Choroid plexus epithelial cell (primary cell): Measurements from ENCODE around the gene MYO1F.
"Not testable (repeated sequence)": the region's sequence is repeated elsewhere in the genome, so short reads cannot be mapped to it uniquely, and the experiment has no call there.

ENCODE experiments used
- DNase-seq: peaks from one replicate; pipeline ENCODE4 v3.0.0-alpha.2; 2010; ENCODE audit warnings: low read depth
- H3K4me3 ChIP-seq: 2 replicates; pipeline ENCODE4 v1.5.1; 2011; ENCODE audit warnings: low read depth, mild to moderate bottlenecking, control low read depth, low read length, moderate library complexity
- CTCF ChIP-seq: conservative IDR thresholded peaks from 2 replicates; pipeline ENCODE4 v1.5.1; 2011; ENCODE audit warnings: low read depth, mild to moderate bottlenecking, control low read depth, inconsistent platforms, low read length, moderate library complexity

Gene MYO1F

GRCh38 chr19:8577247-8577646 lies at the start of gene MYO1F:
TSS of gene MYO1F (minus strand) at chr19:8577442. CDS start at chr19:8577309, 133 bp downstream.
- TF ChIP-seq CTCF = no peak
- no peak within 1 kb of the TSS for H3K4me3 ChIP-seq
- no peak for DNase-seq

- no peak overlapping the region for H3K4me3 ChIP-seq
- TF ChIP-seq CTCF = no peak
- no peak for DNase-seq
These were observed 49.6 kb upstream of the MYO1F start for GRCh38 chr19:8626842-8627241.

- not testable (repeated sequence) for H3K4me3 ChIP-seq, DNase-seq
- peak; percentile 56 for TF ChIP-seq CTCF
These were observed 45.6 kb upstream of the MYO1F start for GRCh38 chr19:8622886-8623285.

GRCh38 chr19:8618751-8619150 lies 41.5 kb upstream of the MYO1F start:
- H3K4me3 ChIP-seq = no peak overlapping the region
- peak; percentile 43 for DNase-seq
- TF ChIP-seq CTCF = no peak

- no peak for DNase-seq
- no peak overlapping the region for H3K4me3 ChIP-seq
- no peak for TF ChIP-seq CTCF
These were observed 40.7 kb upstream of the MYO1F start for GRCh38 chr19:8617984-8618383.

DNA sequence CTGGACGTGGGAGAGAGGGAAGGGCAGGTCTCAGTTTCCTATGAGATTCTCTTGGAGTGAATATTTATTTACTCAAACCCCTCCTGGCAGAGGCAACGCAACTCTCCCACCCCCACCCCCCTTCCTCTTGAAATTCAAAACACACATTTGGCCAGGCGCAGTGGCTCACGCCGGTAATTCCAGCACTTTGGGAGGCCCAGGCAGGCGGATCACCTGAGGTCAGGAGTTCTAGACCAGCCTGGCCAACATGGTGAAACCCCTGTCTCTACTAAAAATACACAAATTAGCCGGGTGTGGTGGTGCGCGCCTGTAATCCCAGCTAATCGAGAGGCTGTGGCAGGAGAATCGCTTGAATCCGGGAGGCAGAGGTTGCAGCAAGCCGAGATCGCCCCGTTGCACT lies 40.1 kb upstream of the MYO1F start:
- H3K4me3 ChIP-seq = not testable (repeated sequence)

GRCh38 chr19:8616861-8617260 lies 39.6 kb upstream of the MYO1F start:
- H3K4me3 ChIP-seq = no peak overlapping the region
- no peak for DNase-seq
- TF ChIP-seq CTCF = no peak

More for the DNA sequence above, 40.1 kb upstream of the MYO1F start:
- DNase-seq = not testable (repeated sequence)
